ENCODE data around the gene BCAS1.

DNA sequence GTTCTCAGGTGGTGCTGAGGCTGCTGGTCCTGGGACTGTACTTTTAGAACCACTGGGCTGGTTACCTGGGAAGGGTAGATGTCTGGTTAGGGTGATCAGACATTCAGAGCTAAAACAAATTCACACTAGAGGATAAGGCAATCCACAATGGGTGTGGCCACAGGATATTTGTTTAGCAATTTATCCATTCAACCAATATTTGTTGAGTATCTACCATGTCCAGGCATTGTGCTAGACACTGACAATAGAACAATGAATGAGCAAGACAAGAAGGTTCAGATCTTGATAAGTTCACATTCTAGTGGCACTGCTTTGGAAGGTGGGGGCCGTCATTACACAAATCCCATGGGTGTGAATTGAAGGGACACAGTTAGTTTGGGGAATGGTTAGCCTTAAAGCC is 131.7 kb downstream of the BCAS1 start:
- TF ChIP-seq CTCF (IDR thresholded peaks at IDR 0.05) (no peak), TAF1 (IDR thresholded peaks at IDR 0.05; ENCODE audit: borderline replicate concordance, low read depth, low read length) (no peak), CHD2 (IDR thresholded peaks at IDR 0.05; ENCODE audit: low read length, partially characterized antibody) (no peak), POLR2AphosphoS5 (IDR thresholded peaks at IDR 0.05; ENCODE audit: low read depth, low read length) (no peak), GABPA (IDR thresholded peaks at IDR 0.05; ENCODE audit: low read depth) (no peak), EZH2phosphoT487 (IDR thresholded peaks at IDR 0.05; ENCODE audit: borderline replicate concordance, low read depth) (no peak), NFIC (IDR thresholded peaks at IDR 0.05; ENCODE audit: borderline replicate concordance) (no peak), NRF1 (IDR thresholded peaks at IDR 0.05; ENCODE audit: low read depth, low read length) (no peak)

All from SK-N-SH (cell line).